GM18907 (cell line): Measurements from ENCODE around the gene LUZP1.

ENCODE experiments used
- ATAC-seq: cut with Tn5 transposase; IDR thresholded peaks from one replicate; pipeline ENCODE4 v1.9.1; 2021; ENCODE audit warnings: mild to moderate bottlenecking, moderate library complexity; ENCODE audit not compliant: unreplicated experiment

The LUZP1 gene

GRCh38 chr1:23156940-23157339 lies 11.7 kb downstream of the LUZP1 start:
- ATAC-seq, result no peak

GRCh38 chr1:23152966-23153684 lies 15.5 kb downstream of the LUZP1 start:
- no peak for ATAC-seq

DNA sequence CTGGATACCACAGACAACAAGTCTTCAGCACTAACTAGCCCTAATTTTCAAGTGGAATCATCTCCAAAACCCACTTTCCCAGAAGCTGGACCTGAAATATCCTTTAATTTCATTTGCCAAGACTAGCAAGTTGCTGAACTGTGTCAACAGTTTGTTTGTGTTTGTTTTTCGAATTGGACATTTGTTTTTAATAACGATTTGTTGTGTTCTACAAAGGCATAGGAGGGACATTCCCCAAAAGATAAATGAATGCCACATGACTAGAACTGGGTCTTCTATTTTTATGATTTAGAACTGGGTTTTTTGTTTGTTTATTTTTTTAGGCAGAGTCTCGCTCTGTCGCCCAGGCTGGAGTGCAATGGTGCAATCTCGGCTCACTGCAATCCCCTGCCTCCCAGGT lies 17.9 kb downstream of the LUZP1 start:
- no peak for ATAC-seq

GRCh38 chr1:23150125-23150524 lies 18.5 kb downstream of the LUZP1 start:
- ATAC-seq, result no peak

- peak; percentile 81 for ATAC-seq
These were observed 19.5 kb downstream of the LUZP1 start for GRCh38 chr1:23149114-23149513.

DNA sequence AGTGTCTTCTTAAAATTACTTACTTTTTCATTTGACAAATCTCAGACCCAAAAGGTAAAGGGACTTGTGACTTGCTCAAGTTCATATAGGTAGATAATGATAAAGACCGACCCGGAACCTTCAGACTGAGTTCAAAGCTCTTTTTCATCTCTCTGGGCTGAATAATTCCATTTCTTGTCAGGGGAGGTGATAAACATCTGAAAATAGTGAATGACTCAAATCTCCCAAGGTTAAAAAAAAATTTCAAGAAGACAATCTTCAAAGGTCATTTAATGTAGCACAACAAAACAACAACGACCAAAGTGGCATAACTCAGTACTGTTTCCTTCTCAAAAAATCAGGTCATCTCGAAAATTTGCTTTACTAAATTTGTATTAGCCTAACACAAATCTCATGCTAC lies 20.6 kb downstream of the LUZP1 start:
- no peak for ATAC-seq

DNA sequence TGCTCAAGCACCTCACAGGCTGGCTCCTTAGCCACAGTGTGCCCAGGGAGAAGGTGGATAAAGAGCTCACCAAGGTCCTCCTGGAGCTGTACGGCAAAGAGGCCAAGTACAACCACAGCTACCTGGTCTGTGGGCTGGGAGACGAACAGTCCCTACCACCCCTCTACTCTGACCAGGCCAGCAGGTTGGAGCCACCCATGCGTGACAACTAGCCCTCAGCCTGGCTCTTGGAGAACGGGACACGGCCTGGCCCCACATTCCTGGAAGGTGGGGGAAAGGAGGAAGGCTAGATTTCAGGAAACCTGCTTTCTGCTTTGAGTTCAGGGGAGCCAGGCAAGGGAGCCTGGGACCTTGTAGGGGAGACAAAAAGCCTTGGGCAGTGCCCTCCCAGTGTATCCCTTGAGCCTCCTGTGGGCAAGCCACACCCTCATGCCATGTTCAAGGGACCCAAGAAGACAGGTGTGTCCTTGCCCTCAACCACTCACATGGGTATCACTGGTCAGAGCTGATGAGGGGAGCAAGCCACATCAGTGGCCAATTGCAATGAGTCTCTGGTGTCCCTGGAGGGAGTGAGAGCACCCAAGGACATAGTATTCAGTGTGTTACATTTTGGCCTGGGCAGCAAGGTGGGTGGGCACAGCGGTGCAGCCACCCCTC lies 27.6 kb downstream of the LUZP1 start:
- no peak for ATAC-seq

DNA sequence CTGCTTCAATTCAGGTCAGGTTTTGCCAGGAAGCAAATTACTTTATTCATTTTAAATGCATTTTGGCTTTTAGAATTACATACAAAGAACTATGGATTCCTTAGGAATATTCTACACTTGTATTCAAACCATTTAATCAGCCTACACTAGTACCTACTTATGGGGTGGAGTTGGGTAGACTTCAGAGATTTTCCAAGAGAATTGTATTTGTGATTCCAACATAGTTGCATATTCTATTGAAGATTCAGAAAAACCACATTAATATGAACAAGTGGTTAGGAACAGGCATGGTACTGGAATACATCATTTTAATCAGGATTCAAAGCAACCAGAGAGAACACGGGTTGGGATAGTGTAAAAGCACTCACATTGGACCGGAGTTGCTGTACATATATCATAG lies 33.4 kb downstream of the LUZP1 start:
- no peak for ATAC-seq

GRCh38 chr1:23134055-23134454 lies 34.6 kb downstream of the LUZP1 start:
- no peak for ATAC-seq

DNA sequence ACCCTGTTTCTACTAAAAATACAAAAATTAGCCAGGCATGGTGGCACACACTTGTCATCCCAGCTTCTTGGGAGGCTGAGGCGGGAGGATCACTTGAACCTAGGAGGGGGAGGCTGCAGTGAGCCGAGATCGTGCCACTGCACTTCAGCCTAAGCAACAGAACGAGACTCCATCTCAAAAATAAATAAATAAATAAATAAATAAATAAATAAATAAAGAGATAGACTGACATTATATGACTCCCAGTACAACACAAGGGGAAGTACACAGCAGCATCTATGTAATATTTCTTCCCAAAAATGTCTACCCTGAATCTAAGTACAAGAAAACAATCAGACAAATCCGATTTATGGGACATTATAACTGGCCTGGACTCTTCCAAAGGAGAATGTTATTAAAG lies 35.1 kb downstream of the LUZP1 start:
- no peak for ATAC-seq

DNA sequence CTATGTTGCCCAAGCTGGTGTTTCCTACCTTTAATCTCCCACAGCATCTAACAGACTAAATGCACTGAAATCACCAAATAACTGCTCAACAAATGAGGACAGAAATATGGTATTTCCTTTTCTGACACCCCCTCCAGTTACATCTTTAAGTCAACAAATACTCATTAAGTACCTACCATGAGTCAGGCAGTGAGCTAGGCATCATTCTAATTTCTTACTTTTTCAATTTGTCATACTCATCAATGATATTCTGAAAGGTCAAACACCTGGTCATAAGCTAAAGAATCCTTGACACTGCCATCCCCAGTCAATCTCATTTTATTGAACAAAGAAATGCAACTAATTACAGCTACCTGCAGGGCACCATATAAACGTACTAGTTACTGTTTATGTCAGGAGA lies 36.6 kb downstream of the LUZP1 start:
- no peak for ATAC-seq

DNA sequence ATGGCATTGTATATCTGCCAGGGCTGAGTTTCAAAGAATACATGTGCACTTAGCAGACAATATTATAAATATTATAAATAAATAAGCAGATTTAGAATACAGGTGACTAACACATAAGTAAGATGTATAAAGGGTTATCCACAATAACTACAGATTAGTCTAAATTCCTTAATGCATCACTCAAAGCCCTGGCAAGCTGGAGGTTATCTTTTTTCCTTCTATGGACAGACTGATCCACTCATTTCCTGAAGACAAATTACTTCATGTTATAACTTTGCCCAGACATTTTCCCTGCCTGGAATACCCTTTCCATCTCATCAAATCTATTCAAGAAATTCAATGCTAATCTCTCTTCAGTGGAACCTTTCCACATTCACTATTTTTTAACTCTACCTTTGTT lies 38.8 kb downstream of the LUZP1 start:
- no peak for ATAC-seq

- no peak for ATAC-seq
These were observed 41.9 kb downstream of the LUZP1 start for GRCh38 chr1:23126801-23127200.

- no peak for ATAC-seq
These were observed 42.5 kb downstream of the LUZP1 start for GRCh38 chr1:23126200-23126599.

- no peak for ATAC-seq
These were observed 43.2 kb downstream of the LUZP1 start for GRCh38 chr1:23125489-23125888.

DNA sequence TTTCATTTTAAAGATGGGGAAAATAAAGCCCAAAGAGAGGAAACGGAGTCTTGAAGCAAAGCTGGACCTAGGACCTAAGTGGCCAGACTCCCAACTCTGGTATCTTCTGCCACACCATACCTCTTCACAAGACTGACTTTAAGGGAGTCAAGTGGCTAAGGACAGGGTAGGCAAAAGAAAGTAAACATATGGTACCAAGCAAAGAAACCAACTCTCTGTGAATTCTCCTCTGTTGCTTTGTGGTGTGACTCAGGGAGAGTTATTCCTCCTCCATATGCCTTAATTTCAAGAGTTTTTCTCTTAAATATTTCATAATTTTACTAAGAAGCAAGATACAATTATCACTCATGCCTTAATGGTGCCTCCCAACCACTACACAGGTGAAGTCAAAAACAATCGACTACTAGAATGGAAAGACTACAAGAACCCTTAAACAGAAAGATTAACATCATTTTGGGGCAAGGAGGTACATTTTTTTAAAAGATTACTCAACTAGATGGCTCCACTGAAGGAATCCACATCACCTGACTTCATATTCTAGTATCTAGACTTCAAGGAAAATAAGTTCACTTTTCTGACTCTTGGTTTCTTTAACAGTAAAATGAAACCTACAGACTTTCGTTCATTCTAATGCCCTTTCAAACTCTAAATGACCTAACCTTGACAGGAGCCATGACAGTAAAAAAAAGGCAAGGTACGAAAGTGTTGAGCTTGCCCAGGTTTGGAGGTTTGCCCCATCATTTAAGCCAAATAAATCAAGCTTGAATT lies 44.2 kb downstream of the LUZP1 start:
- no peak for ATAC-seq

- no peak for ATAC-seq
These were observed 45.1 kb downstream of the LUZP1 start for GRCh38 chr1:23123528-23123927.

- no peak for ATAC-seq
These were observed 45.9 kb downstream of the LUZP1 start for GRCh38 chr1:23122796-23123195.

GRCh38 chr1:23122023-23122748 lies 46.5 kb downstream of the LUZP1 start:
- ATAC-seq, result no peak

- no peak for ATAC-seq
These were observed 48.3 kb downstream of the LUZP1 start for GRCh38 chr1:23120383-23120782.
